A549 (cell line): ENCODE data around the gene NKIRAS1. TPM values are rescaled to one million over a fixed set of nuclear protein-coding genes. Genes with fewer than 3 reads are reported as not detected.

Experiments used
- ATAC-seq, 2 experiments: fragments of 200-7000 bp in 1 of 2; fragments of >200 bp in 1 of 2; cut with Nextera tagmentation in 1 of 2; cut with Tn5 transposase in 1 of 2; 3 replicates each; pipeline versions ENCODE4 v1.8.0 to v1.9.1; 2018 to 2020; ENCODE audit warnings: mild to moderate bottlenecking in 1 of 2, moderate library complexity in 1 of 2
- CTCF ChIA-PET: fragments of 300-600 bp; sonication (Branson Sonifier 250); formaldehyde crosslinking; extraction: SDS; loops from one replicate; lab custom pipeline; 2021; ENCODE audit warnings: antibody characterized with exemption, inconsistent platforms; lab: Yijun Ruan, JAX
- POLR2A ChIA-PET: fragments of 350-600 bp; formaldehyde crosslinking; extraction: SDS; loops from one replicate; lab custom pipeline; 2021; ENCODE audit warnings: antibody characterized with exemption, inconsistent platforms; lab: Yijun Ruan, JAX
- DNase-seq, 2 experiments: peaks; one replicate each; pipeline versions ENCODE4 v3.0.0 to v3.0.0-alpha.2; 2011 to 2016; ENCODE audit warnings: low read depth in 1 of 2, low spot score in 1 of 2
- FAIRE-seq: peaks from 2 replicates; lab custom pipeline; 2011; peaks lifted over from hg19 to GRCh38; lab: Jason Lieb, UNC
- H3K27ac ChIP-seq, 2 experiments: fragments of >200 bp; sonication (Bioruptor Twin); formaldehyde crosslinking; 3 replicates each; pipeline ENCODE4 v1.5.1; 2016 to 2017
- H3K4me1 ChIP-seq: fragments of >200 bp; sonication (Bioruptor Twin); formaldehyde crosslinking; 3 replicates; pipeline ENCODE4 v1.6.1; 2016
- H3K4me2 ChIP-seq: fragments of >200 bp; sonication (Bioruptor Twin); formaldehyde crosslinking; 3 replicates; pipeline ENCODE4 v1.6.1; 2016
- H3K4me3 ChIP-seq: fragments of >200 bp; sonication (Bioruptor Twin); formaldehyde crosslinking; 3 replicates; pipeline ENCODE4 v1.5.1; 2016
- H3K9me3 ChIP-seq: fragments of >200 bp; sonication (Bioruptor Twin); formaldehyde crosslinking; 3 replicates; pipeline ENCODE4 v1.6.1; 2016
- BHLHE40 ChIP-seq: IDR thresholded peaks from 2 replicates; pipeline ENCODE4 v1.6.1; 2012; ENCODE audit warnings: low read depth, low read length, inconsistent platforms
- CEBPB ChIP-seq, 2 experiments: fragments of >200 bp in 1 of 2; sonication (Bioruptor Twin) in 1 of 2; formaldehyde crosslinking in 1 of 2; IDR thresholded peaks; 2 replicates each; pipeline ENCODE4 v1.6.1; 2012 to 2016
- CTCF ChIP-seq: fragments of >200 bp; sonication (Bioruptor Twin); formaldehyde crosslinking; IDR thresholded peaks from 3 replicates; pipeline ENCODE4 v1.5.1; 2016
- GATA3 ChIP-seq: IDR thresholded peaks from 2 replicates; pipeline ENCODE4 v1.6.1; 2012; ENCODE audit warnings: borderline replicate concordance
- HDAC2 ChIP-seq: fragments of 200-600 bp; sonication (generic); IDR thresholded peaks from 2 replicates; pipeline ENCODE4 v1.6.1; 2016
- HOXB5 ChIP-seq: fragments of 250-450 bp; sonication (Bioruptor Pico); IDR thresholded peaks from 2 replicates; pipeline ENCODE4 v1.5.0; 2020; ENCODE audit warnings: mild to moderate bottlenecking, moderate library complexity
- KDM1A ChIP-seq: fragments of 200-600 bp; sonication (generic); IDR thresholded peaks from 2 replicates; pipeline ENCODE4 v1.6.1; 2016; ENCODE audit warnings: low read depth, mild to moderate bottlenecking
- MYC ChIP-seq: IDR thresholded peaks from 2 replicates; pipeline ENCODE4 v1.6.1; 2012; ENCODE audit warnings: mild to moderate bottlenecking, inconsistent platforms, low read length, improper control_type of control experiment, borderline replicate concordance
- NR3C1 ChIP-seq: fragments of >200 bp; sonication (Bioruptor Twin); formaldehyde crosslinking; IDR thresholded peaks from 3 replicates; pipeline ENCODE4 v1.6.1; 2017
- RAD21 ChIP-seq, 2 experiments: fragments of >200 bp in 1 of 2; sonication (Bioruptor Twin) in 1 of 2; formaldehyde crosslinking in 1 of 2; IDR thresholded peaks in 1 of 2; conservative IDR thresholded peaks in 1 of 2; 2 replicates in 1 of 2; 3 replicates in 1 of 2; pipeline ENCODE4 v1.6.1; 2012 to 2018; ENCODE audit warnings: inconsistent platforms in 1 of 2
- RFX5 ChIP-seq: fragments of 450-650 bp; IDR thresholded peaks from 2 replicates; pipeline ENCODE4 v1.7.1; 2014; ENCODE audit warnings: antibody characterized with exemption, mild to moderate bottlenecking, moderate library complexity
- SMC3 ChIP-seq: fragments of >200 bp; sonication (Bioruptor Twin); formaldehyde crosslinking; IDR thresholded peaks from 3 replicates; pipeline ENCODE4 v1.6.1; 2018; ENCODE audit warnings: inconsistent platforms
- SREBF2 ChIP-seq: fragments of 450-650 bp; IDR thresholded peaks from 2 replicates; pipeline ENCODE4 v1.6.1; 2014; ENCODE audit warnings: mild to moderate bottlenecking, moderate library complexity
- WGBS: methylation state at CpG from one replicate; pipeline ENCODE4 v1.1.6; 2017; ENCODE audit errors: missing lambda C conversion rate; 5-methylcytosine and 5-hydroxymethylcytosine counted together
- polyA plus RNA-seq, 4 experiments: library from polyadenylated mRNA; depleted of rRNA in 3 of 4; stranded (reverse); fragments of >200 nt; fragmentation: RNase III in 1 of 4; extraction: RNeasy Plus Mini Kit Qiagen cat#74134 plus additional on column Dnase treatment in 1 of 4; gene quantifications; 2 replicates in 3 of 4; 3 replicates in 1 of 4; pipeline ENCODE4 v1.2.3, GENCODE V29; 2011 to 2017

The NKIRAS1 gene
- polyA plus RNA-seq, 2 of the 4 experiments (the other 2 are of a cell fraction), result 15.5 to 16.8 TPM

- CTCF ChIA-PET, result interaction anchor here (0.6 kb wide), 1 partner anchor 16 kb away, joined by 3 read pairs; no protein-coding TSS in a partner anchor
- H3K4me3 ChIP-seq, result no peak overlapping the region
- TF ChIP-seq NR3C1 (no peak), HOXB5 (CRISPR knock-in tag) (no peak), RFX5 (no peak), HDAC2 (no peak), SREBF2 (no peak), CTCF (no peak)
- no peak for FAIRE-seq
- no peaks in the 10 kb centered on the region; the same call in 2 of the 3 replicates for H3K9me3 ChIP-seq
- no peak for DNase-seq
- H3K4me2 ChIP-seq, result no peak overlapping the region
- peak; percentile 45 to 65 for ATAC-seq
- peaks cover 2% of the 10 kb centered on the region; the same call in 2 of the 3 replicates for H3K4me1 ChIP-seq
- 84% methylated on average over 8 of the region's 8 CpGs for WGBS
- no peak overlapping the region for H3K27ac ChIP-seq
- POLR2A ChIA-PET, result interaction anchor here (2.1 kb wide), 1 partner anchor 23 kb away, joined by 15 read pairs; the partner anchor contains the start of genes NKIRAS1 and RPL15
Observed at GRCh38 chr3:23894254-23895061, 22.3 kb downstream of the NKIRAS1 start.

GRCh38 chr3:23889950-23890349, 26.8 kb downstream of the NKIRAS1 start:
- H3K9me3 ChIP-seq, result no peaks in the 10 kb centered on the region
- no peak overlapping the region for H3K4me3 ChIP-seq
- peaks cover 13% of the 10 kb centered on the region; the same call in 2 of the 3 replicates for H3K4me1 ChIP-seq
- 86% methylated on average over 5 of the region's 5 CpGs for WGBS
- CTCF ChIA-PET, result interaction anchor here (0.7 to 4.7 kb wide), 7 partner anchors 10 to 124 kb away, joined by 3 to 31 read pairs (median 4); no protein-coding TSS in a partner anchor
- no peak for TF ChIP-seq BHLHE40
- TF ChIP-seq KDM1A, result no peak
- TF ChIP-seq, all 56 proteins: peak for 0
- FAIRE-seq, result no peak
- Histone ChIP-seq H3K4me2 (no peak overlapping the region), H3K27ac (no peak overlapping the region)
- POLR2A ChIA-PET, result interaction anchor here (2.0 kb wide), 1 partner anchor 27 kb away, joined by 12 read pairs; the partner anchor contains the start of genes NKIRAS1 and RPL15
- no peak for ATAC-seq
- DNase-seq, result no peak

- ATAC-seq (no peak), FAIRE-seq (no peak)
- no peak for TF ChIP-seq GATA3
- TF ChIP-seq BHLHE40, result no peak
- TF ChIP-seq, all 56 proteins: peak for 0
- H3K4me1 ChIP-seq, result peaks cover 13% of the 10 kb centered on the region; the same call in 2 of the 3 replicates
- ChIA-PET CTCF (interaction anchor here (0.6 to 4.7 kb wide), 13 partner anchors 10 to 803 kb away, joined by 3 to 31 read pairs (median 3); partner anchors contain the start of genes NKIRAS1 and RPL15), POLR2A (interaction anchor here (2.0 kb wide), 1 partner anchor 28 kb away, joined by 12 read pairs; the partner anchor contains the start of genes NKIRAS1 and RPL15)
- no peak overlapping the region for H3K27ac ChIP-seq
- WGBS, result 78% methylated on average over 2 of the region's 2 CpGs
- no peaks in the 10 kb centered on the region for H3K9me3 ChIP-seq
- H3K4me2 ChIP-seq, result no peak overlapping the region
- no peak for DNase-seq
- H3K4me3 ChIP-seq, result no peak overlapping the region
Observed at GRCh38 chr3:23889386-23889785, 27.4 kb downstream of the NKIRAS1 start.

GRCh38 chr3:23888617-23889228, 28.1 kb downstream of the NKIRAS1 start:
- POLR2A ChIA-PET, result interaction anchor here (0.6 to 2.0 kb wide), 2 partner anchors 28 to 35 kb away, joined by 8 to 12 read pairs; partner anchors contain the start of genes NKIRAS1 and RPL15
- H3K4me2 ChIP-seq, result no peak overlapping the region
- H3K27ac ChIP-seq, result no peak overlapping the region
- peak; percentile 75 to 76 for TF ChIP-seq RAD21 (conservative IDR thresholded peaks at IDR 0.05 in 1 of 2, IDR thresholded peaks at IDR 0.05 in 1 of 2)
- no peak for TF ChIP-seq CEBPB (IDR thresholded peaks at IDR 0.05)
- peak; percentile 75 for TF ChIP-seq CTCF
- TF ChIP-seq SMC3, result peak; percentile 55
- no peak for TF ChIP-seq MYC
- TF ChIP-seq GATA3, result no peak
- TF ChIP-seq, all 56 proteins: peak for 3
- peak in 1 of 2 experiments; percentile 47; a peak in 2 of 6 replicates for ATAC-seq
- 33% methylated on average over 3 of the region's 3 CpGs for WGBS
- FAIRE-seq, result no peak
- Histone ChIP-seq H3K4me1 (peaks cover 13% of the 10 kb centered on the region; the same call in 2 of the 3 replicates), H3K9me3 (no peaks in the 10 kb centered on the region), H3K4me3 (no peak overlapping the region)
- CTCF ChIA-PET, result interaction anchor here (0.6 to 4.7 kb wide), 26 partner anchors 11 to 804 kb away, joined by 3 to 31 read pairs (median 3); partner anchors contain the start of genes NKIRAS1 and RPL15
- peak in 1 of 2 experiments; percentile 47 for DNase-seq
